Neutrophil (primary cell): Measurements from ENCODE around the gene RCVRN.

Experiments
- H3K27ac ChIP-seq: fragments of 200-600 bp; sonication (generic); 2 replicates; pipeline ENCODE4 v1.5.1; 2016; ENCODE audit warnings: mild to moderate bottlenecking, moderate library complexity
- H3K27me3 ChIP-seq: fragments of 200-600 bp; sonication (generic); 2 replicates; pipeline ENCODE4 v1.6.0; 2016; ENCODE audit warnings: mild to moderate bottlenecking
- H3K36me3 ChIP-seq: fragments of 200-600 bp; sonication (generic); 2 replicates; pipeline ENCODE4 v1.5.1; 2017
- H3K4me1 ChIP-seq, 2 experiments: fragments of 200-600 bp in 1 of 2; sonication (generic) in 1 of 2; 1 replicate in 1 of 2; 2 replicates in 1 of 2; pipeline versions ENCODE4 v1.5.1 to v1.6.1; 2013 to 2016; ENCODE audit warnings: low read depth in 1 of 2, low read length in 1 of 2, mild to moderate bottlenecking in 1 of 2, moderate library complexity in 1 of 2; ENCODE audit not compliant: control insufficient read depth in 1 of 2, insufficient read depth in 1 of 2
- H3K4me3 ChIP-seq, 2 experiments: fragments of 200-600 bp in 1 of 2; sonication (generic) in 1 of 2; 1 replicate in 1 of 2; 2 replicates in 1 of 2; pipeline ENCODE4 v1.5.1; 2013 to 2016; ENCODE audit warnings: low read depth in 1 of 2, low read length in 1 of 2, mild to moderate bottlenecking in 1 of 2, moderate library complexity in 1 of 2
- H3K9me3 ChIP-seq: fragments of 200-600 bp; sonication (generic); 2 replicates; pipeline ENCODE4 v1.5.1; 2016
- TF ChIP-seq, protein P1 (sequence below): fragments of 200-600 bp; sonication (generic); IDR thresholded peaks from 2 replicates; pipeline ENCODE4 v1.5.1; 2016; ENCODE audit warnings: antibody characterized with exemption

RCVRN gene

GRCh38 chr17:9907883-9908648, 3.0 kb upstream of the RCVRN start:
- Histone ChIP-seq H3K4me1 (no peaks in the 10 kb centered on the region), H3K9me3 (no peaks in the 10 kb centered on the region), H3K27me3 (no peaks in the 10 kb centered on the region), H3K27ac (no peak overlapping the region), H3K36me3 (peaks cover 24% of the 10 kb centered on the region), H3K4me3 (no peak overlapping the region)
- TF ChIP-seq, protein P1, sequence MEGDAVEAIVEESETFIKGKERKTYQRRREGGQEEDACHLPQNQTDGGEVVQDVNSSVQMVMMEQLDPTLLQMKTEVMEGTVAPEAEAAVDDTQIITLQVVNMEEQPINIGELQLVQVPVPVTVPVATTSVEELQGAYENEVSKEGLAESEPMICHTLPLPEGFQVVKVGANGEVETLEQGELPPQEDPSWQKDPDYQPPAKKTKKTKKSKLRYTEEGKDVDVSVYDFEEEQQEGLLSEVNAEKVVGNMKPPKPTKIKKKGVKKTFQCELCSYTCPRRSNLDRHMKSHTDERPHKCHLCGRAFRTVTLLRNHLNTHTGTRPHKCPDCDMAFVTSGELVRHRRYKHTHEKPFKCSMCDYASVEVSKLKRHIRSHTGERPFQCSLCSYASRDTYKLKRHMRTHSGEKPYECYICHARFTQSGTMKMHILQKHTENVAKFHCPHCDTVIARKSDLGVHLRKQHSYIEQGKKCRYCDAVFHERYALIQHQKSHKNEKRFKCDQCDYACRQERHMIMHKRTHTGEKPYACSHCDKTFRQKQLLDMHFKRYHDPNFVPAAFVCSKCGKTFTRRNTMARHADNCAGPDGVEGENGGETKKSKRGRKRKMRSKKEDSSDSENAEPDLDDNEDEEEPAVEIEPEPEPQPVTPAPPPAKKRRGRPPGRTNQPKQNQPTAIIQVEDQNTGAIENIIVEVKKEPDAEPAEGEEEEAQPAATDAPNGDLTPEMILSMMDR: no peak

- Histone ChIP-seq H3K27me3 (no peaks in the 10 kb centered on the region), H3K4me1 (peaks cover 0 to 2% of the 10 kb centered on the region in 2 experiments), H3K36me3 (peaks cover 15% of the 10 kb centered on the region), H3K9me3 (no peaks in the 10 kb centered on the region), H3K27ac (no peak overlapping the region), H3K4me3 (no peak overlapping the region)
- TF ChIP-seq, protein P1: no peak
These were observed 2.1 kb upstream of the RCVRN start for GRCh38 chr17:9907131-9907530.

DNA sequence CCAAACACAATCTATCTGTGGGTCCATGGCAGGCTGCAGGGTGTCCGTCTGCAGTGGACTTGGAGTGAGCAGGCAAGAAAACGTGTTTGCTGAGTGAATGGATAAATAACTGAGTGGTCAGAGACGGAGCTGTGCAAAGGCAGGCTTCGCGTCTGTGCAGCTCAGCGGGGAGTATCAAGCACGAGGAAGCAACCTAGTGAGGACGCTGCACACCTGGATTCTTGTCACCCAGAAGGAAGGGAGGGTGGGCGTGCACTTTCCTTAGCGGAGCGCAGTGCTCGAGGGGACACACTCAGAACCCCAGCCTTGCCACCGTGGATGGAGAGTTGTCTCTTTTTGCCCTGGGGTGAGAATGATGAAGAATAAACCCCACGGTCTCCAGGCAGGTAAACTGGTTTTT, 1.5 kb upstream of the RCVRN start:
- H3K27me3 ChIP-seq: no peaks in the 10 kb centered on the region
- peaks cover 10% of the 10 kb centered on the region for H3K36me3 ChIP-seq
- no peak overlapping the region for H3K4me3 ChIP-seq
- TF ChIP-seq, protein P1: no peak
- no peak overlapping the region for H3K27ac ChIP-seq
- peaks cover 2 to 7% of the 10 kb centered on the region in 2 experiments for H3K4me1 ChIP-seq
- no peaks in the 10 kb centered on the region for H3K9me3 ChIP-seq

- TF ChIP-seq, protein P1: peak; percentile 25
- Histone ChIP-seq H3K4me3 (no peak overlapping the region), H3K4me1 (peaks cover 9 to 14% of the 10 kb centered on the region in 2 experiments), H3K36me3 (peaks cover 3% of the 10 kb centered on the region), H3K27ac (no peak overlapping the region), H3K27me3 (no peaks in the 10 kb centered on the region), H3K9me3 (no peaks in the 10 kb centered on the region)
These were observed 831 bp upstream of the RCVRN start for GRCh38 chr17:9905902-9906301.

GRCh38 chr17:9904277-9905077, 594 bp downstream of the RCVRN start:
- Histone ChIP-seq H3K27me3 (no peaks in the 10 kb centered on the region), H3K36me3 (no peaks in the 10 kb centered on the region), H3K27ac (no peak overlapping the region), H3K9me3 (no peaks in the 10 kb centered on the region), H3K4me3 (no peak overlapping the region), H3K4me1 (peaks cover 23 to 29% of the 10 kb centered on the region in 2 experiments)
- TF ChIP-seq, protein P1: no peak
